Stomach (tissue), 9 donors: ENCODE measurements around the gene MYO18B. TPM values are rescaled to one million over a fixed set of nuclear protein-coding genes. Genes with fewer than 3 reads are reported as not detected.

ENCODE experiments used
- DNase-seq, 2 donors: peaks; one replicate each; pipeline versions ENCODE4 v3.0.0 to v3.0.0-alpha.2; 2013 to 2019
- H3K27ac ChIP-seq, 5 donors: fragments of 200-600 bp in 4 of 5; sonication (generic) in 4 of 5; one replicate each; pipeline ENCODE4 v1.5.1; 2013 to 2019; ENCODE audit warnings: mild to moderate bottlenecking in 1 of 5, moderate library complexity in 1 of 5
- H3K27me3 ChIP-seq, 3 donors: fragments of 200-600 bp; sonication (generic); one replicate each; pipeline ENCODE4 v1.5.1; 2017 to 2019; ENCODE audit warnings: mixed run types in 1 of 3
- H3K36me3 ChIP-seq, 4 donors: fragments of 200-600 bp; sonication (generic); 1 replicate in 3 of 4; 2 replicates in 1 of 4; pipeline ENCODE4 v1.5.1; 2016 to 2019
- H3K4me1 ChIP-seq, 4 donors: fragments of 200-600 bp; sonication (generic); one replicate each; pipeline ENCODE4 v1.5.1; 2016 to 2019
- H3K4me3 ChIP-seq, 4 donors: fragments of 200-600 bp; sonication (generic) in 3 of 4; one replicate each; pipeline ENCODE4 v1.5.1; 2016 to 2019; ENCODE audit warnings: mild to moderate bottlenecking in 1 of 4
- H3K9me3 ChIP-seq, 4 donors: fragments of 200-600 bp; sonication (generic); one replicate each; pipeline ENCODE4 v1.5.1; 2016 to 2019
- EP300 ChIP-seq: sonication (generic); formaldehyde crosslinking; IDR thresholded peaks from one replicate; pipeline ENCODE4 v1.6.1; 2017; ENCODE audit warnings: antibody characterized with exemption
- POLR2A ChIP-seq, 4 donors: fragments of 450-650 bp; IDR thresholded peaks; one replicate each; pipeline ENCODE4 v1.6.1; 2016; ENCODE audit warnings: antibody characterized with exemption in 4 of 4, control low read depth in 2 of 4, mild to moderate bottlenecking in 1 of 4, moderate library complexity in 1 of 4
- POLR2AphosphoS5 ChIP-seq, 3 donors: sonication (generic); formaldehyde crosslinking; IDR thresholded peaks; one replicate each; pipeline ENCODE4 v1.6.1; 2016; ENCODE audit warnings: antibody characterized with exemption in 3 of 3
- WGBS, 5 donors: extraction: QIAGEN DNeasy Blood & Tissue Kit in 3 of 5; methylation state at CpG; one replicate each; pipeline versions ENCODE4 v1.1.5 to v1.1.7; 2013 to 2018; 5-methylcytosine and 5-hydroxymethylcytosine counted together
- intact Hi-C: fragments of 100-400 bp; cut with DNase I; formaldehyde crosslinking; loops from one replicate; pipeline ENCODE4 v1.15.1; 2023; ENCODE audit warnings: low total_unique reads
- polyA plus RNA-seq, 3 donors: library from polyadenylated mRNA; stranded (reverse); fragments of 200-250 nt; gene quantifications; one replicate each; pipeline ENCODE4 v1.2.3, GENCODE V29; 2013
- total RNA-seq, 5 donors: library from RNA; depleted of rRNA; stranded (reverse); fragments of >200 nt; gene quantifications; one replicate each; pipeline versions ENCODE4 v1.1.0 to v1.2.3, GENCODE V29; 2014 to 2016
- TF ChIP-seq, protein P1 (sequence below), 7 experiments: fragments of 450-650 bp in 4 of 7; fragments of 200-600 bp in 3 of 7; sonication (generic) in 3 of 7; IDR thresholded peaks; one replicate each; pipeline ENCODE4 v1.5.1; 2016 to 2019; ENCODE audit warnings: antibody characterized with exemption in 7 of 7, control low read depth in 2 of 7, mild to moderate bottlenecking in 1 of 7
- donor health status: healthy with polysubstance abuse.
- donor health status: Bipolar disorder and iron deficiency.
- donor health status: healthy.

The MYO18B gene
- total and polyA plus RNA-seq, 8 donors, result 0.31 to 7.6 (median 0.92) TPM; not detected in 1

DNA sequence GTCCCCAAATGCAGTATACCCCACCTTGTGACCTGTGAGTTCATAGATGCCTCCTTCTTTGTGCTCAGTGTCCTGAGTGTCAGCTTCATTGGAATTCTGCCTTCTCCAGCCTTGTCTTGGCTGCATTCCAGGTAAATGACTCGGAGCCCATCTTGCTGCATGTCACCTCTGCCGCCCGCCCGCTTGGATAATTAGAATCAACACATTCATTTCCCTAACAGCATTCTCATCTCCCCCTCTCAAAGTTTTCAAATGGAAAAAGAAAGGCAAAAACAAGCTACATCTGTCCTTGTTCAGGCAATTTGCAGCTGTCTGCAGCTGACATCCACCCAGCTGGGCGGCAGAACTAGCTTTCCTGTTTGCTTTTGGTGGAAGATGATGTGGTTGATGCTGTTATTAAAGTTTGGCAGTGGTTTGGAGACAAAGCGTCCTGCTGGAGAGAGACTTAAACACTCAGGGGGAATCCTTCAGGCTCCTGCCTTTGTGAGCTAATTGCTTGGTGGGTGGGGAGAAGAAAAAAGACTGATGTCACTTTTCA is 228.5 kb downstream of the MYO18B start:
- peaks cover 0 to 49% (median 0%) of the 10 kb centered on the region in 3 donors for H3K27me3 ChIP-seq
- WGBS, 5 donors, result 14 to 22% (median 16%) methylated on average over 6 of the region's 6 CpGs
- H3K27ac ChIP-seq, result no peak overlapping the region
- peak in 1 of 2 donors; percentile 61 for DNase-seq
- H3K4me3 ChIP-seq, result no peak overlapping the region
- H3K9me3 ChIP-seq, result peaks cover 0 to 6% (median under 1%) of the 10 kb centered on the region in 4 donors
- TF ChIP-seq POLR2AphosphoS5 (IDR thresholded peaks at IDR 0.05), result no peak
- no peak for TF ChIP-seq POLR2A (IDR thresholded peaks at IDR 0.05)
- no peak for TF ChIP-seq EP300
- TF ChIP-seq, protein P1, sequence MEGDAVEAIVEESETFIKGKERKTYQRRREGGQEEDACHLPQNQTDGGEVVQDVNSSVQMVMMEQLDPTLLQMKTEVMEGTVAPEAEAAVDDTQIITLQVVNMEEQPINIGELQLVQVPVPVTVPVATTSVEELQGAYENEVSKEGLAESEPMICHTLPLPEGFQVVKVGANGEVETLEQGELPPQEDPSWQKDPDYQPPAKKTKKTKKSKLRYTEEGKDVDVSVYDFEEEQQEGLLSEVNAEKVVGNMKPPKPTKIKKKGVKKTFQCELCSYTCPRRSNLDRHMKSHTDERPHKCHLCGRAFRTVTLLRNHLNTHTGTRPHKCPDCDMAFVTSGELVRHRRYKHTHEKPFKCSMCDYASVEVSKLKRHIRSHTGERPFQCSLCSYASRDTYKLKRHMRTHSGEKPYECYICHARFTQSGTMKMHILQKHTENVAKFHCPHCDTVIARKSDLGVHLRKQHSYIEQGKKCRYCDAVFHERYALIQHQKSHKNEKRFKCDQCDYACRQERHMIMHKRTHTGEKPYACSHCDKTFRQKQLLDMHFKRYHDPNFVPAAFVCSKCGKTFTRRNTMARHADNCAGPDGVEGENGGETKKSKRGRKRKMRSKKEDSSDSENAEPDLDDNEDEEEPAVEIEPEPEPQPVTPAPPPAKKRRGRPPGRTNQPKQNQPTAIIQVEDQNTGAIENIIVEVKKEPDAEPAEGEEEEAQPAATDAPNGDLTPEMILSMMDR (IDR thresholded peaks at IDR 0.05), result no peak
- H3K4me1 ChIP-seq, result no peaks in the 10 kb centered on the region
- intact Hi-C loops, result no loop called here
- no peaks in the 10 kb centered on the region for H3K36me3 ChIP-seq

DNA sequence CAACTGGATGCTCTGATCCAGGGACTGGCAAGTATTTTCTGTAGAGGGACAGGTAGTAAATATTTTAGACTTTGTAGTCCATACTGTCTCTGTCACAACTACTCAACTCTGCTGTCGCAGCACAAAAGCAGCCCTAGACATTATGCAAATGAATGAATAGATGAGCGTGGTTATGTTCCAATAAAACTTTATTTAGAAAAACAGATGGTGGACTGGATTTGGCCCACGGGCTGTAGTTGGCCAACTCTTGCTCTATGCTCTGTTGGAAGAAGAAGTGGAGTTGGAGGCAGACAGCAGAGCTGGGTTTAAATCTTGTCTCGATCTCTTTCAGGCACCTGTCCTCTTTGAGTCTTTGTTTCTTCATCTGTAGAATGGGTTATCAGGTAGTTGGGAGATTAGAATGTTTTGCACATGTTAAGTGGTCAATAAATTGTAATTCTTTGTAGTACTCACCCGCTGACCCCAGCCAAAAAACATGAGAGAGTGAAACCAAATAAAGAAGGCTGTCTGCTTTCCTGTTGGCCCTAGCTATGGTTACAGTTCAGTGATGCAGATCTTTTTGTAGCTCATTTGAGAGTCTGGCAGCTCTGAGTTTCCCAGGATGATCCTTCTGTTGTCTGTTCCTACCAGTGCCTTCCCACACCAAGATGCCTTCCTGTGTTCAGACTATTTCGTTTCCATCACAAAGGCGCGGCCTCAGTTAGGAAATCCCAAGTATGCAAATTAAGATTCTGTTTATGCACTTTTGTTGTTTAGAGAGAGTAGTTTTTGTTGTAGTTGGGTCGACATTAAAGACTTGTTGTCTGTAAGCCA is 229.2 kb downstream of the MYO18B start:
- no peak overlapping the region for H3K27ac ChIP-seq
- H3K27me3 ChIP-seq, result peaks cover 0 to 45% (median 0%) of the 10 kb centered on the region in 3 donors
- H3K4me1 ChIP-seq, result no peaks in the 10 kb centered on the region
- no peak for DNase-seq
- intact Hi-C loops, result no loop called here
- no peaks in the 10 kb centered on the region for H3K36me3 ChIP-seq
- TF ChIP-seq EP300, result no peak
- TF ChIP-seq, protein P1 (IDR thresholded peaks at IDR 0.05), result no peak
- no peak for TF ChIP-seq POLR2A (IDR thresholded peaks at IDR 0.05)
- TF ChIP-seq POLR2AphosphoS5 (IDR thresholded peaks at IDR 0.05), result no peak
- H3K9me3 ChIP-seq, result peaks cover 0 to 5% (median 0%) of the 10 kb centered on the region in 4 donors
- H3K4me3 ChIP-seq, result no peak overlapping the region
- 56 to 64% (median 58%) methylated on average over 9 of the region's 9 CpGs for WGBS, 5 donors

DNA sequence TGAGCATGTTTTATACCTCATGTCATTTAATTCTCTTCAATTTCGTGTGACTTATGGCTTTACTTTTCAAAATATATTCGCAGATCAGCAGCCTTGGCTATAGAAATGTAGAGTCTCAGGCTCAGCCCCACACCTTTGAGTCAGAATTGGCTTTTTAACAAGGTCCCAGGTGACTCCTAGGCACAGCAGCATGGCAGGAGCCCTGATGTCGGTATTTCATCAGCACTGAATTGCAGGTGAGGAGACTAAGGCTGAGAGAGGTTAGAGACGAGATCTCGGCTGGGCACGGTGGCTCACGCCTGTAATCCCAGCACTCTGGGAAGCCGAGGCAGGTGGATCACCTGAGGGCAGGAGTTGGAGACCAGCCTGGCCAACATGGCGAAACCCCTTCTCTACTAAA is 230.4 kb downstream of the MYO18B start:
- no peak overlapping the region for H3K27ac ChIP-seq
- H3K36me3 ChIP-seq, result no peaks in the 10 kb centered on the region
- intact Hi-C loops, result no loop called here
- peaks cover 0 to 41% (median 0%) of the 10 kb centered on the region in 3 donors for H3K27me3 ChIP-seq
- H3K9me3 ChIP-seq, result peaks cover 0 to 5% (median 0%) of the 10 kb centered on the region in 4 donors
- no peak for TF ChIP-seq POLR2AphosphoS5 (IDR thresholded peaks at IDR 0.05)
- no peak for TF ChIP-seq POLR2A (IDR thresholded peaks at IDR 0.05)
- TF ChIP-seq, protein P1 (IDR thresholded peaks at IDR 0.05), result no peak
- no peak for TF ChIP-seq EP300
- 71 to 79% (median 76%) methylated on average over 8 to 9 of the region's 9 CpGs for WGBS, 5 donors
- H3K4me1 ChIP-seq, result no peaks in the 10 kb centered on the region
- H3K4me3 ChIP-seq, result no peak overlapping the region
- DNase-seq, result no peak

DNA sequence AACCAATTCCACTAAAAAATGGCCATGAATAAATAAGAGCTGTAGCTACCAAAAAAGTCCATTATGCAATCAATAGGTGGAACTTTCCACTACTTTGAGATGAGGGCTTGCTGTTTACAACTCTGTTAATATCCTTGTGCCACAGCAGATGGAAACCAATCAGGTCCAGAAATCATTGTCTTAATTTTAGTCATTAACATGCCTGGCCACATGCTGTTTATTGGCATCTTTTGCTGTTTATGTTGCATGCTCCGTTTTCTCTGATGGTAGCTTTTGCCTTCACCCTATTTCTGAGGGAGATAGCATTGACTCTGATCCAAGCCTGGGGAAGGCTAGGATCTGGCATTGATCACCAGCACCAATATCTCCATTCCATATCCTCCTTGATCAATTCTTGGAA is 234.4 kb downstream of the MYO18B start:
- TF ChIP-seq EP300 (no peak), POLR2AphosphoS5 (IDR thresholded peaks at IDR 0.05) (no peak), POLR2A (IDR thresholded peaks at IDR 0.05) (no peak)
- TF ChIP-seq, protein P1 (IDR thresholded peaks at IDR 0.05), result no peak
- no peak for DNase-seq
- Histone ChIP-seq H3K4me1 (no peaks in the 10 kb centered on the region), H3K27me3 (peaks cover 0 to 31% (median 0%) of the 10 kb centered on the region in 3 donors), H3K9me3 (peaks cover 0 to 2% (median 0%) of the 10 kb centered on the region in 4 donors), H3K27ac (no peak overlapping the region), H3K36me3 (no peaks in the 10 kb centered on the region), H3K4me3 (no peak overlapping the region)
- 60 to 73% (median 68%) methylated on average over 1 of the region's 1 CpG for WGBS, 5 donors
- intact Hi-C loops, result no loop called here
